Thyroid gland (tissue), 4 donors: ENCODE measurements around the gene FBXW4. TPM values are rescaled to one million over a fixed set of nuclear protein-coding genes. Genes with fewer than 3 reads are reported as not detected.
A peak's percentile ranks its signal among the peaks of the same experiment; 100 is the strongest.

Experiments
- DNase-seq, 2 donors: peaks; one replicate each; pipeline ENCODE4 v3.0.0-alpha.2; 2019
- H3K27ac ChIP-seq, 3 donors: fragments of 200-600 bp; sonication (generic); 1 replicate in 2 of 3; 2 replicates in 1 of 3; pipeline ENCODE4 v1.5.1; 2016 to 2019; ENCODE audit warnings: mild to moderate bottlenecking in 1 of 3, moderate library complexity in 1 of 3
- H3K27me3 ChIP-seq: fragments of 200-600 bp; sonication (generic); one replicate; pipeline ENCODE4 v1.5.1; 2019
- H3K36me3 ChIP-seq, 2 donors: fragments of 200-600 bp; sonication (generic); one replicate each; pipeline ENCODE4 v1.5.1; 2016 to 2019
- H3K4me1 ChIP-seq, 2 donors: fragments of 200-600 bp; sonication (generic); one replicate each; pipeline ENCODE4 v1.5.1; 2017 to 2019
- H3K4me3 ChIP-seq, 3 donors: fragments of 200-600 bp; sonication (generic); replicated peaks in 1 of 3; 1 replicate in 2 of 3; 2 replicates in 1 of 3; pipeline ENCODE4 v1.5.1; 2016; ENCODE audit warnings: mild to moderate bottlenecking in 1 of 3
- H3K9me3 ChIP-seq: fragments of 200-600 bp; sonication (generic); one replicate; pipeline ENCODE4 v1.5.1; 2017
- CTCF ChIP-seq, 6 experiments: fragments of 200-600 bp in 3 of 6; fragments of 450-650 bp in 3 of 6; sonication (generic) in 3 of 6; IDR thresholded peaks; one replicate each; pipeline ENCODE4 v1.5.1; 2016 to 2019; ENCODE audit warnings: antibody characterized with exemption in 6 of 6, mild to moderate bottlenecking in 2 of 6, inconsistent platforms in 1 of 6, moderate library complexity in 1 of 6
- POLR2A ChIP-seq, 2 donors: fragments of 450-650 bp; IDR thresholded peaks; one replicate each; pipeline ENCODE4 v1.6.1; 2017; ENCODE audit warnings: antibody characterized with exemption in 2 of 2, mild to moderate bottlenecking in 2 of 2, moderate library complexity in 1 of 2
- WGBS, 2 donors: methylation state at CpG; one replicate each; pipeline ENCODE4 v1.1.5; 2017; 5-methylcytosine and 5-hydroxymethylcytosine counted together
- intact Hi-C: fragments of 100-400 bp; cut with DNase I; formaldehyde crosslinking; loops from one replicate; pipeline ENCODE4 v1.15.1; 2023
- total RNA-seq, 4 donors: library from RNA; depleted of rRNA; stranded (reverse); fragments of >200 nt; gene quantifications; one replicate each; pipeline ENCODE4 v1.2.3, GENCODE V29; 2016

The FBXW4 gene
- total RNA-seq, 4 donors from 2014 or later = 59.5 to 94.2 (median 72.2) TPM

GRCh38 chr10:101631821-101632475, 63.0 kb downstream of the FBXW4 start:
- H3K4me1 ChIP-seq = no peaks in the 10 kb centered on the region
- no peaks in the 10 kb centered on the region for H3K27me3 ChIP-seq
- H3K27ac ChIP-seq = no peak overlapping the region
- H3K36me3 ChIP-seq = no peaks in the 10 kb centered on the region
- no peak for DNase-seq
- TF ChIP-seq CTCF (IDR thresholded peaks at IDR 0.05) (no peak), POLR2A (IDR thresholded peaks at IDR 0.05) (no peak)
- intact Hi-C loops = no loop called here
- no peaks in the 10 kb centered on the region for H3K9me3 ChIP-seq
- no peak overlapping the region for H3K4me3 ChIP-seq
- 89 to 97% methylated on average over 8 of the region's 8 CpGs for WGBS, 2 donors

DNA sequence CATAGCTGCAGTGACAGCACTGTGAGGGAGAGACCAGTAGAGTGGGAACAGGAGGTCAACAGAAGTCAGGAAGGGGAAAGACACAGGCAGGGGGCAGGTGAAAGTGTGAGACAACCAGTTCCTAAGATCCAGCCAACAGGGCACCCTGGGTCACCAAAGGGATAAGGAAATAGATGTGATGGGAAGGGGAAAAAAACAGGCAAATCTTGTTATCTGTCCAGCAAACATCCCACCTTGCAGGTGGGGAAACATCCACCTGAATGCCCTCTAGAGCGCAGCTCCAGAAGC, 64.4 kb downstream of the FBXW4 start:
- no peak for TF ChIP-seq POLR2A (IDR thresholded peaks at IDR 0.05)
- no peak for TF ChIP-seq CTCF (IDR thresholded peaks at IDR 0.05)
- WGBS, 2 donors = 92 to 100% methylated on average over 1 of the region's 1 CpG
- intact Hi-C loops = no loop called here
- no peak for DNase-seq
- Histone ChIP-seq H3K4me1 (peaks cover 5 to 7% of the 10 kb centered on the region in 2 donors), H3K4me3 (no peak overlapping the region), H3K27me3 (no peaks in the 10 kb centered on the region), H3K9me3 (no peaks in the 10 kb centered on the region), H3K36me3 (no peaks in the 10 kb centered on the region), H3K27ac (no peak overlapping the region)

- DNase-seq = no peak
- Histone ChIP-seq H3K4me1 (peaks cover 5 to 11% of the 10 kb centered on the region in 2 donors), H3K27ac (no peak overlapping the region), H3K4me3 (no peak overlapping the region), H3K27me3 (no peaks in the 10 kb centered on the region), H3K36me3 (no peaks in the 10 kb centered on the region), H3K9me3 (no peaks in the 10 kb centered on the region)
- no peak for TF ChIP-seq CTCF (IDR thresholded peaks at IDR 0.05)
- TF ChIP-seq POLR2A (IDR thresholded peaks at IDR 0.05) = no peak
- intact Hi-C loops = no loop called here
- 88 to 93% methylated on average over 13 of the region's 13 CpGs for WGBS, 2 donors
Measured at GRCh38 chr10:101629837-101630632, 64.9 kb downstream of the FBXW4 start.

GRCh38 chr10:101625821-101626412, 69.1 kb downstream of the FBXW4 start:
- Histone ChIP-seq H3K9me3 (no peaks in the 10 kb centered on the region), H3K27me3 (no peaks in the 10 kb centered on the region), H3K4me1 (peaks cover 5 to 11% of the 10 kb centered on the region in 2 donors), H3K27ac (no peak overlapping the region), H3K36me3 (peaks cover 0 to 3% of the 10 kb centered on the region in 2 donors), H3K4me3 (no peak overlapping the region)
- peak; percentile 39 to 44 for DNase-seq
- 60 to 92% methylated on average over 1 of the region's 1 CpG for WGBS, 2 donors
- TF ChIP-seq CTCF (IDR thresholded peaks at IDR 0.05) = no peak
- no peak for TF ChIP-seq POLR2A (IDR thresholded peaks at IDR 0.05)
- intact Hi-C loops = no loop called here
